HepG2 (cell line): ENCODE data around the gene ACAP2. TPM values are rescaled to one million over a fixed set of nuclear protein-coding genes. Genes with fewer than 3 reads are reported as not detected.
A peak's percentile ranks its signal among the peaks of the same experiment; 100 is the strongest.

Experiments
- ATAD3A ChIP-seq: sonication (generic); formaldehyde crosslinking; IDR thresholded peaks from 2 replicates; pipeline ENCODE4 v1.4.0; 2020; ENCODE audit warnings: missing genetic modification reagents
- ATRX ChIP-seq: sonication (generic); formaldehyde crosslinking; IDR thresholded peaks from 2 replicates; pipeline ENCODE4 v1.4.0; 2020; ENCODE audit warnings: missing genetic modification reagents, borderline replicate concordance
- KAT8 ChIP-seq: IDR thresholded peaks from 2 replicates; pipeline ENCODE4 v1.6.1; 2016; ENCODE audit warnings: missing genetic modification reagents, missing compliant biosample characterization
- KDM2A ChIP-seq: sonication (generic); formaldehyde crosslinking; IDR thresholded peaks from 2 replicates; pipeline ENCODE4 v1.4.0; 2020; ENCODE audit warnings: low read depth, missing genetic modification reagents, borderline replicate concordance
- NFE2 ChIP-seq: sonication (generic); formaldehyde crosslinking; IDR thresholded peaks from 2 replicates; pipeline ENCODE4 v1.4.0; 2020; ENCODE audit warnings: missing genetic modification reagents
- NONO ChIP-seq, 2 experiments: fragments of 450-650 bp in 1 of 2; sonication (generic) in 1 of 2; formaldehyde crosslinking in 1 of 2; IDR thresholded peaks in 1 of 2; conservative IDR thresholded peaks in 1 of 2; 2 replicates each; pipeline versions ENCODE4 v1.6.1 to v1.8.0; 2017 to 2022; ENCODE audit warnings: mild to moderate bottlenecking in 1 of 2, missing genetic modification reagents in 1 of 2, moderate library complexity in 1 of 2
- NPAS2 ChIP-seq: sonication (generic); formaldehyde crosslinking; IDR thresholded peaks from 2 replicates; pipeline ENCODE4 v1.8.0; 2022; ENCODE audit warnings: mild to moderate bottlenecking, missing genetic modification reagents, borderline replicate concordance
- RBFOX2 ChIP-seq: fragments of 200-400 bp; formaldehyde crosslinking; IDR thresholded peaks from 2 replicates; pipeline ENCODE4 v1.6.1; 2017; ENCODE audit warnings: low read depth, mild to moderate bottlenecking, low read length
- RXRB ChIP-seq: IDR thresholded peaks from 2 replicates; pipeline ENCODE4 v1.6.1; 2016; ENCODE audit warnings: borderline replicate concordance, missing genetic modification reagents, missing compliant biosample characterization
- ZNF10 ChIP-seq: sonication (generic); formaldehyde crosslinking; IDR thresholded peaks from 2 replicates; pipeline ENCODE4 v1.4.0; 2020; ENCODE audit warnings: mild to moderate bottlenecking, low read depth, missing genetic modification reagents, borderline replicate concordance
- ZNF44 ChIP-seq: sonication (generic); formaldehyde crosslinking; IDR thresholded peaks from 2 replicates; pipeline ENCODE4 v1.5.1; 2020; ENCODE audit warnings: mild to moderate bottlenecking, missing genetic modification reagents
- ZNF501 ChIP-seq: sonication (generic); formaldehyde crosslinking; IDR thresholded peaks from 2 replicates; pipeline ENCODE4 v1.5.1; 2020; ENCODE audit warnings: mild to moderate bottlenecking, moderate library complexity, missing genetic modification reagents
- ZNF782 ChIP-seq: sonication (generic); formaldehyde crosslinking; IDR thresholded peaks from 2 replicates; pipeline ENCODE4 v1.4.0; 2020; ENCODE audit warnings: missing genetic modification reagents, mild to moderate bottlenecking, borderline replicate concordance
- ZNF883 ChIP-seq: sonication (generic); formaldehyde crosslinking; IDR thresholded peaks from 2 replicates; pipeline ENCODE4 v1.5.1; 2020; ENCODE audit warnings: mild to moderate bottlenecking, missing genetic modification reagents; ENCODE audit errors: not compliant biosample characterization
- polyA plus RNA-seq, 8 experiments: library from polyadenylated mRNA; depleted of rRNA in 3 of 8; stranded (reverse) in 7 of 8; unstranded in 1 of 8; fragments of >200 nt; fragmentation: Illumina TruSeq in 4 of 8; extraction: Trizol in 4 of 8; gene quantifications; 2 replicates each; pipeline versions ENCODE4 v1.2.1 to v1.2.3, GENCODE V29; 2011 to 2016; ENCODE audit warnings: low read depth in 4 of 8, missing spikeins in 1 of 8, mixed read lengths in 1 of 8; ENCODE audit not compliant: insufficient read depth in 1 of 8
- total RNA-seq, 5 experiments: library from RNA; depleted of rRNA; stranded (reverse); fragments of >200 nt; fragmentation: Illumina TruSeq; extraction: Trizol; gene quantifications; 2 replicates each; pipeline ENCODE4 v1.2.3, GENCODE V29; 2016; ENCODE audit warnings: low read depth in 1 of 5
- TF ChIP-seq, protein P1 (sequence below): sonication (generic); formaldehyde crosslinking; IDR thresholded peaks from 2 replicates; pipeline ENCODE4 v1.4.0; 2020; ENCODE audit warnings: missing genetic modification reagents
- TF ChIP-seq, protein P2 (sequence below), 2 experiments: sonication (generic) in 1 of 2; formaldehyde crosslinking in 1 of 2; IDR thresholded peaks; 2 replicates each; pipeline versions ENCODE4 v1.4.0 to v1.6.1; 2016 to 2020; ENCODE audit warnings: borderline replicate concordance in 1 of 2, low read depth in 1 of 2, mild to moderate bottlenecking in 1 of 2, missing genetic modification reagents in 1 of 2
- TF ChIP-seq, protein P3 (sequence below): sonication (generic); formaldehyde crosslinking; IDR thresholded peaks from 2 replicates; pipeline ENCODE4 v1.5.1; 2020; ENCODE audit warnings: mild to moderate bottlenecking, missing genetic modification reagents, borderline replicate concordance

ACAP2 gene
- total and polyA plus RNA-seq, 2 of the 13 experiments (the other 11 are each of a cell fraction or from before 2014, with no cell fraction given): 7.3 to 23.9 TPM

DNA sequence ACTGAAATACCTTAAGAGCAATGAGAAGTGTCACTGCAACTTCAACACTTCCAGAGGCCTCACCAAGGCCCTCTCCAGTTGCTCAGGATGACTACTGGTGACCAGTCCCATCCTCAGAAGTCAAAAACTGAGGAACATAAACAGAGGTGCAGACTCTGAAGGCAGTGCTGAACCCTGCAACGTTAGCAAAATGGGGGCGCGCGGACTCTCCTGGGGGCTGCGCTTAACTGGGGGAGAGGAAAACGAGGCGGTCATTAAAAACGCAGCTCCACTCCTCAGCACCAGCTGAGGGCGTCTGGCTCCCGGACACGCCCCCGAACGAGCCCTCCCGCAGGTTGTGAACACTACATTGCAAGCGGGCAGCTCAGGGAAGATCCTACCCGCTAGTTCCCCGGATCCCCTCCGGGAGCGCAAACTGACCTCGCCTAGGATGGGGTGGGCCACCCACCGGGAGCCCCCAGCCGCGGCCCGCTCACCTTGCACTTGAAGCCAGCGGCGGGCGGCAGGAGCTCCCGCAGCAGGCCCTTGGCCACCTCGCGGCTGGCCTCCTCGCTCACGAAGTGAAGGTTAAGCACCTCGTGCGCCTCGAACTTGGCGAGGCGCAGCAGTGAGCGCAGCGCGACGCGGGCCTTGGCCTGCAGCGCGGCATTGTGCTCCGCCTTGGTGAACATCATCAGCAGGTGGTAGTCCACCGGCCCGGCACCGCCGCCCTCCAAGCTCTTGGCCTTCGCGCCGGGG is 172.6 kb downstream of the ACAP2 start (continued):
- TF ChIP-seq, protein P1, sequence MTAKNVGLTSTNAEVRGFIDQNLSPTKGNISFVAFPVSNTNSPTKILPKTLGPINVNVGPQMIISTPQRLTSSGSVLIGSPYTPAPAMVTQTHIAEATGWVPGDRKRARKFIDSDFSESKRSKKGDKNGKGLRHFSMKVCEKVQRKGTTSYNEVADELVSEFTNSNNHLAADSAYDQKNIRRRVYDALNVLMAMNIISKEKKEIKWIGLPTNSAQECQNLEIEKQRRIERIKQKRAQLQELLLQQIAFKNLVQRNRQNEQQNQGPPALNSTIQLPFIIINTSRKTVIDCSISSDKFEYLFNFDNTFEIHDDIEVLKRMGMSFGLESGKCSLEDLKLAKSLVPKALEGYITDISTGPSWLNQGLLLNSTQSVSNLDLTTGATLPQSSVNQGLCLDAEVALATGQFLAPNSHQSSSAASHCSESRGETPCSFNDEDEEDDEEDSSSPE: peak; percentile 72; the same call in 1 of the 2 replicates
- TF ChIP-seq ZNF883 (CRISPR knock-in tag): peak; percentile 36
- TF ChIP-seq, protein P2, sequence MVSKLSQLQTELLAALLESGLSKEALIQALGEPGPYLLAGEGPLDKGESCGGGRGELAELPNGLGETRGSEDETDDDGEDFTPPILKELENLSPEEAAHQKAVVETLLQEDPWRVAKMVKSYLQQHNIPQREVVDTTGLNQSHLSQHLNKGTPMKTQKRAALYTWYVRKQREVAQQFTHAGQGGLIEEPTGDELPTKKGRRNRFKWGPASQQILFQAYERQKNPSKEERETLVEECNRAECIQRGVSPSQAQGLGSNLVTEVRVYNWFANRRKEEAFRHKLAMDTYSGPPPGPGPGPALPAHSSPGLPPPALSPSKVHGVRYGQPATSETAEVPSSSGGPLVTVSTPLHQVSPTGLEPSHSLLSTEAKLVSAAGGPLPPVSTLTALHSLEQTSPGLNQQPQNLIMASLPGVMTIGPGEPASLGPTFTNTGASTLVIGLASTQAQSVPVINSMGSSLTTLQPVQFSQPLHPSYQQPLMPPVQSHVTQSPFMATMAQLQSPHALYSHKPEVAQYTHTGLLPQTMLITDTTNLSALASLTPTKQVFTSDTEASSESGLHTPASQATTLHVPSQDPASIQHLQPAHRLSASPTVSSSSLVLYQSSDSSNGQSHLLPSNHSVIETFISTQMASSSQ (IDR thresholded peaks at IDR 0.05; ENCODE audit: low read depth): no peak
- TF ChIP-seq, protein P2 (CRISPR knock-in tag; IDR thresholded peaks at IDR 0.05; ENCODE audit: borderline replicate concordance): no peak
- TF ChIP-seq KAT8 (CRISPR knock-in tag): peak; percentile 46; the same call in 1 of the 2 replicates
- no peak for TF ChIP-seq NPAS2
- TF ChIP-seq ATRX: no peak
- no peak for TF ChIP-seq ZNF10 (CRISPR knock-in tag)
- TF ChIP-seq ATAD3A (CRISPR knock-in tag): no peak
- no peak for TF ChIP-seq RXRB (CRISPR knock-in tag)
- 0 out of 2 replicates have a peak, but pooled peaks have one; percentile 56 for TF ChIP-seq ZNF44
- no peak for TF ChIP-seq NONO (IDR thresholded peaks at IDR 0.05)
- no peak for TF ChIP-seq NONO (CRISPR knock-in tag; conservative IDR thresholded peaks at IDR 0.05)
- no peak for TF ChIP-seq RBFOX2
- peak; percentile 67; the same call in 1 of the 2 replicates for TF ChIP-seq ZNF782
- TF ChIP-seq NFE2 (CRISPR knock-in tag): no peak
- TF ChIP-seq ZNF501 (CRISPR knock-in tag): no peak
- TF ChIP-seq KDM2A (CRISPR knock-in tag): peak; percentile 69; the same call in 1 of the 2 replicates
- TF ChIP-seq, protein P3, sequence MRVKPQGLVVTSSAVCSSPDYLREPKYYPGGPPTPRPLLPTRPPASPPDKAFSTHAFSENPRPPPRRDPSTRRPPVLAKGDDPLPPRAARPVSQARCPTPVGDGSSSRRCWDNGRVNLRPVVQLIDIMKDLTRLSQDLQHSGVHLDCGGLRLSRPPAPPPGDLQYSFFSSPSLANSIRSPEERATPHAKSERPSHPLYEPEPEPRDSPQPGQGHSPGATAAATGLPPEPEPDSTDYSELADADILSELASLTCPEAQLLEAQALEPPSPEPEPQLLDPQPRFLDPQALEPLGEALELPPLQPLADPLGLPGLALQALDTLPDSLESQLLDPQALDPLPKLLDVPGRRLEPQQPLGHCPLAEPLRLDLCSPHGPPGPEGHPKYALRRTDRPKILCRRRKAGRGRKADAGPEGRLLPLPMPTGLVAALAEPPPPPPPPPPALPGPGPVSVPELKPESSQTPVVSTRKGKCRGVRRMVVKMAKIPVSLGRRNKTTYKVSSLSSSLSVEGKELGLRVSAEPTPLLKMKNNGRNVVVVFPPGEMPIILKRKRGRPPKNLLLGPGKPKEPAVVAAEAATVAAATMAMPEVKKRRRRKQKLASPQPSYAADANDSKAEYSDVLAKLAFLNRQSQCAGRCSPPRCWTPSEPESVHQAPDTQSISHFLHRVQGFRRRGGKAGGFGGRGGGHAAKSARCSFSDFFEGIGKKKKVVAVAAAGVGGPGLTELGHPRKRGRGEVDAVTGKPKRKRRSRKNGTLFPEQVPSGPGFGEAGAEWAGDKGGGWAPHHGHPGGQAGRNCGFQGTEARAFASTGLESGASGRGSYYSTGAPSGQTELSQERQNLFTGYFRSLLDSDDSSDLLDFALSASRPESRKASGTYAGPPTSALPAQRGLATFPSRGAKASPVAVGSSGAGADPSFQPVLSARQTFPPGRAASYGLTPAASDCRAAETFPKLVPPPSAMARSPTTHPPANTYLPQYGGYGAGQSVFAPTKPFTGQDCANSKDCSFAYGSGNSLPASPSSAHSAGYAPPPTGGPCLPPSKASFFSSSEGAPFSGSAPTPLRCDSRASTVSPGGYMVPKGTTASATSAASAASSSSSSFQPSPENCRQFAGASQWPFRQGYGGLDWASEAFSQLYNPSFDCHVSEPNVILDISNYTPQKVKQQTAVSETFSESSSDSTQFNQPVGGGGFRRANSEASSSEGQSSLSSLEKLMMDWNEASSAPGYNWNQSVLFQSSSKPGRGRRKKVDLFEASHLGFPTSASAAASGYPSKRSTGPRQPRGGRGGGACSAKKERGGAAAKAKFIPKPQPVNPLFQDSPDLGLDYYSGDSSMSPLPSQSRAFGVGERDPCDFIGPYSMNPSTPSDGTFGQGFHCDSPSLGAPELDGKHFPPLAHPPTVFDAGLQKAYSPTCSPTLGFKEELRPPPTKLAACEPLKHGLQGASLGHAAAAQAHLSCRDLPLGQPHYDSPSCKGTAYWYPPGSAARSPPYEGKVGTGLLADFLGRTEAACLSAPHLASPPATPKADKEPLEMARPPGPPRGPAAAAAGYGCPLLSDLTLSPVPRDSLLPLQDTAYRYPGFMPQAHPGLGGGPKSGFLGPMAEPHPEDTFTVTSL (CRISPR knock-in tag): no peak
